HCT116 (cell line): Measurements from ENCODE around the gene OR8K1. TPM values are rescaled to one million over a fixed set of nuclear protein-coding genes. Genes with fewer than 3 reads are reported as not detected.

Experiments
- ATAC-seq: fragments of 200-7000 bp; cut with Tn5 transposase; 2 replicates; pipeline ENCODE4 v1.9.1; 2020; ENCODE audit warnings: mild to moderate bottlenecking, moderate library complexity
- BruUV-seq: library from RNA; stranded (reverse); fragments of 400-500 nt; replicated peaks from 2 replicates; lab custom pipeline; 2021; lab: Mats Ljungman, UMichigan
- CTCF ChIA-PET: fragments of 300-600 bp; sonication (Branson Sonifier 250); formaldehyde crosslinking; loops from one replicate; lab custom pipeline; 2021; ENCODE audit warnings: antibody characterized with exemption; lab: Charles Lee
- POLR2A ChIA-PET: fragments of 300-600, 350-600 bp; sonication (Branson Sonifier 250); formaldehyde crosslinking; loops from one replicate; lab custom pipeline; 2021; ENCODE audit warnings: antibody characterized with exemption; lab: Charles Lee
- RAD21 ChIA-PET, 2 experiments: fragments of 300-600 bp; sonication (Branson Sonifier 250); formaldehyde crosslinking; loops; one replicate each; lab custom pipeline; 2023; ENCODE audit warnings: low total read pairs in 2 of 2; ENCODE audit not compliant: uncharacterized antibody in 2 of 2, unreplicated experiment in 2 of 2, low non-redundant PET in 1 of 2; lab: Charles Lee
- DNase-seq: peaks from one replicate; pipeline ENCODE4 v3.0.0-alpha.2; 2010; ENCODE audit warnings: low read depth, low spot score
- H2AFZ ChIP-seq: fragments of 200-600 bp; shearing (Covaris generic), sonication (generic); 2 replicates; pipeline ENCODE4 v1.6.1; 2017; ENCODE audit warnings: low read depth, mixed run types, mixed read lengths, antibody characterized with exemption, low read length; ENCODE audit not compliant: poor library complexity, severe bottlenecking
- H3K27ac ChIP-seq: 2 replicates; pipeline ENCODE4 v1.5.1; 2012; ENCODE audit warnings: low read depth, low read length
- H3K27me3 ChIP-seq: fragments of 200-600 bp; sonication (generic); 2 replicates; pipeline ENCODE4 v1.6.1; 2016; ENCODE audit warnings: mixed run types, low read length, mixed read lengths; ENCODE audit not compliant: insufficient read depth
- H3K36me3 ChIP-seq, 2 experiments: fragments of 200-500 bp in 1 of 2; fragments of 200-600 bp in 1 of 2; sonication (Bioruptor generic) in 1 of 2; sonication (generic) in 1 of 2; 2 replicates each; pipeline versions ENCODE4 v1.5.1 to v1.6.1; 2014 to 2016; ENCODE audit warnings: low read length in 2 of 2, inconsistent platforms in 1 of 2, mixed read lengths in 1 of 2, mixed run types in 1 of 2; ENCODE audit not compliant: insufficient read depth in 2 of 2, control insufficient read depth in 1 of 2
- H3K4me1 ChIP-seq, 2 experiments: fragments of 200-600 bp in 1 of 2; sonication (generic) in 1 of 2; 2 replicates each; pipeline versions ENCODE4 v1.5.1 to v1.6.1; 2012 to 2017; ENCODE audit warnings: low read length in 2 of 2, inconsistent platforms in 1 of 2, mild to moderate bottlenecking in 1 of 2, mixed read lengths in 1 of 2, mixed run types in 1 of 2, moderate library complexity in 1 of 2; ENCODE audit not compliant: insufficient read depth in 2 of 2, control insufficient read depth in 1 of 2
- H3K4me2 ChIP-seq: fragments of 200-600 bp; sonication (generic); 2 replicates; pipeline ENCODE4 v1.6.1; 2017; ENCODE audit warnings: mixed run types, low read length, mixed read lengths
- H3K4me3 ChIP-seq, 2 experiments: fragments of 200-600 bp in 1 of 2; sonication (generic) in 1 of 2; replicated peaks in 1 of 2; 2 replicates each; pipeline ENCODE4 v1.5.1; 2011 to 2016; ENCODE audit warnings: low read length in 2 of 2, control low read depth in 1 of 2, low read depth in 1 of 2, mild to moderate bottlenecking in 1 of 2, mixed read lengths in 1 of 2, mixed run types in 1 of 2
- H3K79me2 ChIP-seq: fragments of 200-600 bp; sonication (generic); 2 replicates; pipeline ENCODE4 v1.6.1; 2017; ENCODE audit warnings: mild to moderate bottlenecking, mixed run types, low read length, moderate library complexity, mixed read lengths; ENCODE audit not compliant: insufficient read depth
- H3K9ac ChIP-seq: fragments of 200-600 bp; sonication (generic); 2 replicates; pipeline ENCODE4 v1.6.1; 2016; ENCODE audit warnings: low read length, mixed read lengths
- H3K9me2 ChIP-seq: fragments of 200-600 bp; sonication (generic), shearing (Covaris generic); 2 replicates; pipeline ENCODE4 v1.6.1; 2017; ENCODE audit warnings: mixed run types, mild to moderate bottlenecking, moderate library complexity; ENCODE audit not compliant: insufficient read depth
- H3K9me3 ChIP-seq, 2 experiments: fragments of 200-500 bp in 1 of 2; fragments of 200-600 bp in 1 of 2; sonication (Bioruptor generic) in 1 of 2; sonication (generic) in 1 of 2; 2 replicates each; pipeline ENCODE4 v1.6.1; 2014 to 2017; ENCODE audit warnings: low read length in 2 of 2, mixed read lengths in 2 of 2, inconsistent platforms in 1 of 2, low read depth in 1 of 2, mild to moderate bottlenecking in 1 of 2, mixed run types in 1 of 2, moderate library complexity in 1 of 2; ENCODE audit not compliant: control insufficient read depth in 1 of 2, insufficient read depth in 1 of 2
- H4K20me1 ChIP-seq: fragments of 200-600 bp; sonication (generic), shearing (Covaris generic); 2 replicates; pipeline ENCODE4 v1.6.1; 2017; ENCODE audit warnings: mixed run types, mild to moderate bottlenecking, moderate library complexity; ENCODE audit not compliant: insufficient read depth
- CBX3 ChIP-seq: IDR thresholded peaks from 2 replicates; pipeline ENCODE4 v1.6.1; 2012; ENCODE audit warnings: low read depth
- CEBPB ChIP-seq: IDR thresholded peaks from 2 replicates; pipeline ENCODE4 v1.6.1; 2012; ENCODE audit warnings: low read depth
- ELF1 ChIP-seq: IDR thresholded peaks from 2 replicates; pipeline ENCODE4 v1.6.1; 2012; ENCODE audit warnings: low read depth, borderline replicate concordance
- FOSL1 ChIP-seq: IDR thresholded peaks from 2 replicates; pipeline ENCODE4 v1.6.1; 2012; ENCODE audit warnings: low read depth
- JUND ChIP-seq: IDR thresholded peaks from 2 replicates; pipeline ENCODE4 v1.6.1; 2012
- POLR2AphosphoS5 ChIP-seq: IDR thresholded peaks from 2 replicates; pipeline ENCODE4 v1.6.1; 2011; ENCODE audit warnings: mild to moderate bottlenecking, low read depth, low read length, moderate library complexity
- RAD21 ChIP-seq: IDR thresholded peaks from 2 replicates; pipeline ENCODE4 v1.6.1; 2012; ENCODE audit warnings: low read depth, mild to moderate bottlenecking
- SIN3A ChIP-seq: IDR thresholded peaks from 2 replicates; pipeline ENCODE4 v1.6.1; 2012; ENCODE audit warnings: low read depth
- SP1 ChIP-seq: IDR thresholded peaks from 2 replicates; pipeline ENCODE4 v1.6.1; 2012; ENCODE audit warnings: low read depth
- SRF ChIP-seq: IDR thresholded peaks from 2 replicates; pipeline ENCODE4 v1.6.1; 2012; ENCODE audit warnings: low read depth
- TCF7L2 ChIP-seq: IDR thresholded peaks from 2 replicates; pipeline ENCODE4 v1.7.0; 2011; ENCODE audit warnings: borderline replicate concordance, inconsistent platforms; ENCODE audit not compliant: insufficient read depth, insufficient read length; ENCODE audit errors: extremely low read depth
- YY1 ChIP-seq: IDR thresholded peaks from 2 replicates; pipeline ENCODE4 v1.6.1; 2011; ENCODE audit warnings: low read length, low read depth, moderate library complexity, mild to moderate bottlenecking; ENCODE audit not compliant: insufficient replicate concordance; ENCODE audit errors: extremely low read depth
- ZFX ChIP-seq: fragments of 450-650 bp; IDR thresholded peaks from 2 replicates; pipeline ENCODE4 v1.6.1; 2017
- ZNF274 ChIP-seq: fragments of 200-500 bp; sonication (Bioruptor generic); IDR thresholded peaks from 2 replicates; pipeline ENCODE4 v1.6.1; 2014; ENCODE audit warnings: mild to moderate bottlenecking, low read depth, low read length, inconsistent platforms
- intact Hi-C: fragments of 100-400 bp; cut with micrococcal nuclease; formaldehyde crosslinking; loops from 2 replicates; pipeline ENCODE4 v1.10.0; 2022
- total RNA-seq: library from RNA; stranded (reverse); gene quantifications from one replicate; pipeline ENCODE4 v1.2.1, GENCODE V29; 2021; ENCODE audit not compliant: unreplicated experiment
- TF ChIP-seq, protein P1 (sequence below): IDR thresholded peaks from 2 replicates; pipeline ENCODE4 v1.6.1; 2011; ENCODE audit warnings: mild to moderate bottlenecking, low read length, moderate library complexity; ENCODE audit not compliant: insufficient replicate concordance; ENCODE audit errors: extremely low read depth
- TF ChIP-seq, protein P2 (sequence below), 3 experiments: fragments of 200-600 bp in 1 of 3; sonication (generic) in 1 of 3; IDR thresholded peaks in 2 of 3; conservative IDR thresholded peaks in 1 of 3; 2 replicates each; pipeline ENCODE4 v1.5.1; 2012 to 2017; ENCODE audit warnings: low read depth in 2 of 3, low read length in 2 of 3, antibody characterized with exemption in 1 of 3, borderline replicate concordance in 1 of 3, control low read depth in 1 of 3, mild to moderate bottlenecking in 1 of 3, mixed read lengths in 1 of 3, mixed run types in 1 of 3, moderate library complexity in 1 of 3; ENCODE audit not compliant: insufficient read depth in 1 of 3
- TF ChIP-seq, protein P3 (sequence below): IDR thresholded peaks from 2 replicates; pipeline ENCODE4 v1.6.1; 2012
- TF ChIP-seq, protein P4 (sequence below): IDR thresholded peaks from 2 replicates; pipeline ENCODE4 v1.6.1; 2012

OR8K1 gene
- total RNA-seq, 1 experiment from 2014 or later: not detected

GRCh38 chr11:56396047-56396446, 50.2 kb downstream of the OR8K1 start:
- ChIA-PET RAD21 (no interaction called here), CTCF (no interaction called here), POLR2A (no interaction called here)
- intact Hi-C loops: no loop called here
- Histone ChIP-seq H3K9me2 (no peaks in the 10 kb centered on the region), H3K4me2 (no peak overlapping the region), H3K9me3 (peaks cover 6 to 19% of the 10 kb centered on the region in 2 experiments; a peak in 2 of 4 replicates), H3K27me3 (no peaks in the 10 kb centered on the region), H3K27ac (no peak overlapping the region), H3K79me2 (no peaks in the 10 kb centered on the region), H3K36me3 (no peaks in the 10 kb centered on the region), H4K20me1 (no peaks in the 10 kb centered on the region)
- no TSS peak for BruUV-seq
- ATAC-seq: no peak
- DNase-seq: no peak
- no peak for TF ChIP-seq CBX3
- no peak for TF ChIP-seq SRF
- TF ChIP-seq FOSL1: no peak
- no peak for TF ChIP-seq ELF1
- TF ChIP-seq POLR2AphosphoS5: no peak
- no peak for TF ChIP-seq ZFX
- TF ChIP-seq, protein P1, sequence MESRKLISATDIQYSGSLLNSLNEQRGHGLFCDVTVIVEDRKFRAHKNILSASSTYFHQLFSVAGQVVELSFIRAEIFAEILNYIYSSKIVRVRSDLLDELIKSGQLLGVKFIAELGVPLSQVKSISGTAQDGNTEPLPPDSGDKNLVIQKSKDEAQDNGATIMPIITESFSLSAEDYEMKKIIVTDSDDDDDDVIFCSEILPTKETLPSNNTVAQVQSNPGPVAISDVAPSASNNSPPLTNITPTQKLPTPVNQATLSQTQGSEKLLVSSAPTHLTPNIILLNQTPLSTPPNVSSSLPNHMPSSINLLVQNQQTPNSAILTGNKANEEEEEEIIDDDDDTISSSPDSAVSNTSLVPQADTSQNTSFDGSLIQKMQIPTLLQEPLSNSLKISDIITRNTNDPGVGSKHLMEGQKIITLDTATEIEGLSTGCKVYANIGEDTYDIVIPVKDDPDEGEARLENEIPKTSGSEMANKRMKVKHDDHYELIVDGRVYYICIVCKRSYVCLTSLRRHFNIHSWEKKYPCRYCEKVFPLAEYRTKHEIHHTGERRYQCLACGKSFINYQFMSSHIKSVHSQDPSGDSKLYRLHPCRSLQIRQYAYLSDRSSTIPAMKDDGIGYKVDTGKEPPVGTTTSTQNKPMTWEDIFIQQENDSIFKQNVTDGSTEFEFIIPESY: no peak
- TF ChIP-seq JUND: no peak
- no peak for TF ChIP-seq TCF7L2
- TF ChIP-seq SP1: no peak
- TF ChIP-seq RAD21: no peak
- no peak for TF ChIP-seq SIN3A
- TF ChIP-seq, protein P2, sequence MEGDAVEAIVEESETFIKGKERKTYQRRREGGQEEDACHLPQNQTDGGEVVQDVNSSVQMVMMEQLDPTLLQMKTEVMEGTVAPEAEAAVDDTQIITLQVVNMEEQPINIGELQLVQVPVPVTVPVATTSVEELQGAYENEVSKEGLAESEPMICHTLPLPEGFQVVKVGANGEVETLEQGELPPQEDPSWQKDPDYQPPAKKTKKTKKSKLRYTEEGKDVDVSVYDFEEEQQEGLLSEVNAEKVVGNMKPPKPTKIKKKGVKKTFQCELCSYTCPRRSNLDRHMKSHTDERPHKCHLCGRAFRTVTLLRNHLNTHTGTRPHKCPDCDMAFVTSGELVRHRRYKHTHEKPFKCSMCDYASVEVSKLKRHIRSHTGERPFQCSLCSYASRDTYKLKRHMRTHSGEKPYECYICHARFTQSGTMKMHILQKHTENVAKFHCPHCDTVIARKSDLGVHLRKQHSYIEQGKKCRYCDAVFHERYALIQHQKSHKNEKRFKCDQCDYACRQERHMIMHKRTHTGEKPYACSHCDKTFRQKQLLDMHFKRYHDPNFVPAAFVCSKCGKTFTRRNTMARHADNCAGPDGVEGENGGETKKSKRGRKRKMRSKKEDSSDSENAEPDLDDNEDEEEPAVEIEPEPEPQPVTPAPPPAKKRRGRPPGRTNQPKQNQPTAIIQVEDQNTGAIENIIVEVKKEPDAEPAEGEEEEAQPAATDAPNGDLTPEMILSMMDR (IDR thresholded peaks at IDR 0.05 in 2 of 3, conservative IDR thresholded peaks at IDR 0.05 in 1 of 3; ENCODE audit: borderline replicate concordance in 1 of 3, insufficient read depth in 1 of 3, low read depth in 2 of 3, low read length in 2 of 3): no peak
- TF ChIP-seq, protein P3, sequence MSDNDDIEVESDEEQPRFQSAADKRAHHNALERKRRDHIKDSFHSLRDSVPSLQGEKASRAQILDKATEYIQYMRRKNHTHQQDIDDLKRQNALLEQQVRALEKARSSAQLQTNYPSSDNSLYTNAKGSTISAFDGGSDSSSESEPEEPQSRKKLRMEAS: no peak
- no peak for TF ChIP-seq ZNF274
- no peak for TF ChIP-seq YY1
- TF ChIP-seq, protein P4, sequence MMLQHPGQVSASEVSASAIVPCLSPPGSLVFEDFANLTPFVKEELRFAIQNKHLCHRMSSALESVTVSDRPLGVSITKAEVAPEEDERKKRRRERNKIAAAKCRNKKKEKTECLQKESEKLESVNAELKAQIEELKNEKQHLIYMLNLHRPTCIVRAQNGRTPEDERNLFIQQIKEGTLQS: no peak
- no peak for TF ChIP-seq CEBPB
- TF ChIP-seq, all 23 proteins: peak for 0
- Histone ChIP-seq H3K4me3 (no peak overlapping the region), H3K9ac (no peak overlapping the region), H3K4me1 (no peaks in the 10 kb centered on the region), H2AFZ (no peak overlapping the region)
